ENCODE results near the gene PRKG1. TPM values are rescaled to one million over a fixed set of nuclear protein-coding genes. Genes with fewer than 3 reads are reported as not detected.
"Not testable (repeated sequence)": the region's sequence is repeated elsewhere in the genome, so short reads cannot be mapped to it uniquely, and the experiment has no call there.

Gene PRKG1
- total RNA-seq, 2 experiments from 2014 or later, result not detected

DNA sequence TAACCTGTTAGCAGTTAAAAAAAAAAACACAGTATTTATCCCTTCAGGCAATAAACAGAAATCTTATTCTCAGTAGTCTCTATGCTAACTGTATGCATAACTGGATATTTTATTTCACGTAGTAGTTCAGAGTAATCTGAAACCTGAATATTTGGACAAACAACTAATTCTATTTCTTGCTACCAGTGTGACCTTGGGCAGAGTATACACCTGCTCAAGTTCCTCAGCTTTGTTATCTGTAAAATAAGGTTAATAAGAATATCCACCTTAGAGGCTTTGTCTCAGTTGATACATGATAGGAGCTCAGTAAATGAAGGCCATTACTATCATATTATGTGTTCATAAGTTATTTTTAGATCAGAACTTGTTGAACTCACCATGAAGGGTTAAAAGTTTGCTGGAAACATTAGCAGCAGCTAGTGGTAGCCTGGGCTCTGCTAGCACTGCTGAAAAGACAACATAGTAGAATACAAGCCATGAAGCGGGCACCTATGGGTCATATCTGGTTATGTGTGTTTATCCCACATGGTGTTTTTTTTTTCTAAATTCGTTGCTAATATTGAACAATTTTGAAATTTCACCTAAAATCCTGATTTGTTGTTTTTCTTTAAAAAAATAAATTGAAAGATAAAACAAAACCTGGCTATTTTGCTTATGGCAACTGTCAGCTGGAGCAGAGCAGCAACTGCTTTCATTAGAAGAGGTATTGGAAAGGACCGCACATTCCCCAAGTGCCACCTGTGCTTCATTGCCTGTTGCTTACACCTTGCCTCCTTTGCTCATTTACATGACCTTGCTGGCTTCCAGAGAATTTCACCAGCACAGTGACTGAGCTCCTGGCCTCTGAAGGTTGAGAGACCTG, 303.0 kb downstream of the PRKG1 start:
- H3K9me3 Mint-ChIP-seq, result no peaks in the 10 kb centered on the region
- no peak for DNase-seq
- H3K4me3 Mint-ChIP-seq, result no peak overlapping the region
- no peaks in the 10 kb centered on the region for H3K27me3 Mint-ChIP-seq
- no peaks in the 10 kb centered on the region for H3K4me1 Mint-ChIP-seq (ENCODE audit: low read depth)
- intact Hi-C loops (cut with micrococcal nuclease), result no loop called here
- H3K36me3 Mint-ChIP-seq, result no peaks in the 10 kb centered on the region
- CTCF ChIA-PET, result interaction anchor here (0.8 to 1.4 kb wide), 2 partner anchors 10 to 12 kb away, joined by 4 read pairs; no protein-coding TSS in a partner anchor
- POLR2A ChIA-PET, result no interaction called here
- no peak overlapping the region for H3K27ac Mint-ChIP-seq

DNA sequence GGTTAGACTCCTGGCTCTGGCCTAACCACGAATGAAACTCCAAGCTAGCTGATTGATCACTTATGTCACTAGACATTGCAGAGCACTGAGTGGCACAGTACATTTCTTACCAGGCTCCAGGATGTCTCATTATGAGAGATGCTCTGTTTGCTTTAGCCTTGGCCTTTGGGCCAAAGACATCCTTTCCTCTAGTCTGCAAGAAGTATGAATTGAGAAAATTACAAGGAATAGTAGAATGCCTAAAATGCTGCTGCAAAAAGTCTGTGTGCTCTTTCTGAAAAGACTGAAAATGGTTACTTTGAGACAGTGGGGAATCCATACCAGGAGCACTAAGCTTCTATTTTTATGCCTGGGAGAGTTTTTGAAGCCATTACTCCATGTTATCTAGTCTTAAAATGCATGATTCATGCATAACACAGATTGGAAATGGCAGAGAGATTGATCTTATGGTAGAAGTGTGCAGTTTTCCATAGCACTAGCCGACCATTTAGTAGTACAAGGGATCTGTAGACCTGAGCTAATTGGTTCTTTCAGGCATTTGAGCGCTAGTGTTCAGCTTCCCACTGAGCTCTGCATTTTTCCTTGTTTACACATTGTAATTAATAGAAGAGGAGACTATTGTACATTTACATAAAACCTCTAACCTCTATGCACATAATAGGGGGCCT, 303.8 kb downstream of the PRKG1 start:
- H3K9me3 Mint-ChIP-seq, result no peaks in the 10 kb centered on the region
- no peak overlapping the region for H3K4me3 Mint-ChIP-seq
- H3K27me3 Mint-ChIP-seq, result no peaks in the 10 kb centered on the region
- intact Hi-C loops (cut with micrococcal nuclease), result no loop called here
- ChIA-PET CTCF (interaction anchor here (0.8 to 1.4 kb wide), 3 partner anchors 11 to 12 kb away, joined by 4 read pairs; no protein-coding TSS in a partner anchor), POLR2A (no interaction called here)
- no peak for DNase-seq
- H3K4me1 Mint-ChIP-seq (ENCODE audit: low read depth), result no peaks in the 10 kb centered on the region
- no peak overlapping the region for H3K27ac Mint-ChIP-seq
- H3K36me3 Mint-ChIP-seq, result no peaks in the 10 kb centered on the region

DNA sequence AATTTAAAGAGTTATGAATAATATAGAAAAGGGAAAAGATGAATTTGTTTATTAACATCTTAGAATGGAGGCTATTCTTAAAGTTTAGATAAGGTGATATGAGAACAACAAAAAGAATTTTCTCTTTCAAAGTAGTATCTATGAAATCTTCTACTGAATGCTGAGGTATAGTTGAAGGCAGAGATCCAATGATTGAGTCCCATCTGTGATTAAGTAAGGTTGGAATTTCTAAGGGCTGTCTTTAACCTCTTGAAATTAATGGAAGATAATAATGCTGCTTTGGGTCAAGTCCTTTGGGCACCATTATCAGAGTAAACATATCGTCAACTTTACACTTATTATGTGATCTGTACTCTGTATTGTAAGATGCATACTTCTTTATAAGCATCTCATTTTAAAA, 307.9 kb downstream of the PRKG1 start:
- Mint-ChIP-seq H3K9me3 (no peaks in the 10 kb centered on the region), H3K27ac (no peak overlapping the region), H3K4me3 (no peak overlapping the region), H3K4me1 (ENCODE audit: low read depth) (no peaks in the 10 kb centered on the region), H3K27me3 (no peaks in the 10 kb centered on the region), H3K36me3 (no peaks in the 10 kb centered on the region)
- intact Hi-C loops (cut with micrococcal nuclease), result no loop called here
- ChIA-PET CTCF (interaction anchor here (0.6 kb wide), 1 partner anchor 619 kb away, joined by 3 read pairs; no protein-coding TSS in a partner anchor), POLR2A (no interaction called here)
- no peak for DNase-seq

DNA sequence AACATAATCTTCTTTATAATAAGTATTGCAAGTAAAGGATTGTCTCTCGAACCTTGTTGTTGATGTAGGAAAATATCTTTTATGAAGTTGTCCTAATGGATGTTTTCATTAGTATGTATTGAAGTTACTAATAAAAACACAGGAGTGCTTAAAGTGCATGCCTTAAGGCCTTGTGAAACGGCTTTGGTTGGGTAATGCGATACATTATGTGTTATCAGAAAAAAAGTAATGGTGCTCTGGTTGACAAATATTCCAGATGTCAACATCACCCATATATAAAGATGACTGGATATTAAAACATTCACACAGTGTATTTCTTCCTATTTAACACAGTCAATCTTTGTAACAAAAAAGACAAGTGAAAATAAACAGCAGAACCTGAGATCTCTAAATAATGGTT, 310.7 kb downstream of the PRKG1 start:
- DNase-seq, result no peak
- ChIA-PET CTCF (no interaction called here), POLR2A (no interaction called here)
- Mint-ChIP-seq H3K27me3 (no peaks in the 10 kb centered on the region), H3K9me3 (no peaks in the 10 kb centered on the region), H3K4me3 (no peak overlapping the region), H3K4me1 (ENCODE audit: low read depth) (no peaks in the 10 kb centered on the region), H3K36me3 (no peaks in the 10 kb centered on the region), H3K27ac (no peak overlapping the region)
- intact Hi-C loops (cut with micrococcal nuclease), result no loop called here

DNA sequence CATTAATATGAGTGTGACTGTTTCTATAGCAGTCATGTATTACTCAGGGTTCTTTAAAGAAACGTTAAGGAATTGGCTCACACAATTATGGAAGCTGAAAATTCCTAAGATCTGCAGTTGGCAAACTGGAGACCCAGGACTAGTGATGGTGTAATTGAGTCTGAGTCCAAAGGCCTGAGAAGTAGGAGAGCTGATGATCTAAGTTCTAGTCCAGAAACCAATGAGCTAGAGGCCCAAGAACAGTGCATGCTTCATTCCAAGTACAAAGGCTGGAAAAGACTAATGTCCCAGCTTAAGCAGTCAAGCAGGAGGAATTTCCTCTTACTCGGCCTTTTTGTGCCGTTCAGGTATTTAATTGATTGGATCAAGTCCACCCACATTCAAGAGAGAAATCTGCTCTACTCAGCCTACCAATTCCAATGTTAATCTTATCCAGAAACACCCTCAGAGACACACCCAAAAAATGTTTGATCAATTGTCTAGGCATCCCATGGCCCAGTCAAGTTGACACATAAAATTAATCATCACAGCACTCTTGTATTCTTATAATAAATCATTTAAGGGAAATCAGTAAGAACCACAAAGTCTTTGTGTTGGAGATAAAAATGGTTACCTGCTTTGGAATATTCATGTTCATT, 312.1 kb downstream of the PRKG1 start:
- H3K4me3 Mint-ChIP-seq, result no peak overlapping the region
- no peaks in the 10 kb centered on the region for H3K27me3 Mint-ChIP-seq
- CTCF ChIA-PET, result no interaction called here
- DNase-seq, result no peak
- H3K27ac Mint-ChIP-seq, result no peak overlapping the region
- POLR2A ChIA-PET, result no interaction called here
- no peaks in the 10 kb centered on the region for H3K36me3 Mint-ChIP-seq
- no peaks in the 10 kb centered on the region for H3K4me1 Mint-ChIP-seq (ENCODE audit: low read depth)
- intact Hi-C loops (cut with micrococcal nuclease), result no loop called here
- H3K9me3 Mint-ChIP-seq, result no peaks in the 10 kb centered on the region

DNA sequence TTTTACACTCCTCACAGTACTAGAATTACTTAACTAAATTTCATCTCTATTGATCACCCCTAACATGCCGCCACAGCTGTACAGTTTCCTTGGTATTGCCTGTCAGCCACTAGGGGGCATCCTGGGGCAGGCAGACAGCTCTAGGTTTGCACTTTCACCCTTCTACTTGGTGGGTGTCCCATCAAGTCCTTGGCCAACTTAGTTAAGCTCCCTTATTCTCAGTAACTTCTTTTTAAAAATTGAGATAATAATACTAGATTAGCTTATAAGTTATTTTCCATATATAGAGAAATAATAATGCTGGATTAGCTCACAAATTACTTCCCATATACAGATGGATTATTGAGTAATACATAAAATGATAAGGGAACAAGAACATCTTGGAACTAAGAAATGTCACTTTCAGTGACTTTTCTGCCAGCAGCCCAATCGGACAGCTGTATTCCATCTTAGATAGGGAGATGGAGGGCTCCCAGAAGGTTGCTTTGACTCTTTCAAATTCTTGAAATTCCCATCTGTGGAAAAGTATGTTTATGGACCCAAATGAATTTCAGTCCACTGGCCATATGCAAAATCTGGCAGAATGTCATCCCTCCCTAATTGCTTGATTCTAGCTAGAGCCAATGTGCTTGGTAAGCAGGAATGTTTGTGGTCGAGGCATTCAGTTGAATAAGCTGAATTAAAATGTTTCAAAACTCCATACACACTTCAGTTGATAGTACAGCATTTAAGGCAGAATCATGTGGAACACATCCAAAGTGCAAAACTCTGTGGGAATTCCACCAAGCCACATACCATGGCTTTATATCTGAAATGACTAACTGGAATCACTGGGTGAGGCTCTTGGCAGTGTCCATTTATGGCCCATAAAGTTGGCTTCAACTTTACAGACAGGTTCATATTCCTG, 315.4 kb downstream of the PRKG1 start:
- Mint-ChIP-seq H3K9me3 (no peaks in the 10 kb centered on the region), H3K4me3 (no peak overlapping the region), H3K4me1 (ENCODE audit: low read depth) (no peaks in the 10 kb centered on the region), H3K27ac (no peak overlapping the region), H3K36me3 (no peaks in the 10 kb centered on the region), H3K27me3 (no peaks in the 10 kb centered on the region)
- ChIA-PET CTCF (interaction anchor here (0.7 to 3.1 kb wide), 18 partner anchors 8 to 832 kb away, joined by 3 to 45 read pairs (median 4); no protein-coding TSS in a partner anchor), POLR2A (no interaction called here)
- intact Hi-C loops (cut with micrococcal nuclease), result loop anchor here (1.0 kb wide), 2 partner anchors 571 to 615 kb away; no protein-coding TSS in a partner anchor
- DNase-seq, result peak; percentile 55

DNA sequence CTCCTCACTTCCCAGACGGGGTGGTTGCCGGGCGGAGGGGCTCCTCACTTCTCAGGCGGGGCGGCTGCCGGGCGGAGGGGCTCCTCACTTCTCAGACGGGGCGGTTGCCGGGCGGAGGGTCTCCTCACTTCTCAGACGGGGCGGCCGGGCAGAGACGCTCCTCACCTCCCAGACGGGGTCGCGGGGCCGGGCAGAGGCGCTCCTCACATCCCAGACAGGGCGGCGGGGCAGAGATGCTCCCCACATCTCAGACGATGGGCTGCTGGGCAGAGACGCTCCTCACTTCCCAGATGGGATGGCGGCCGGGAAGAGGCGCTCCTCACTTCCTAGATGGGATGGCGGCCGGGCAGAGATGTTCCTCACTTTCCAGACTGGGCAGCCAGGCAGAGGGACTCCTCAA, 318.7 kb downstream of the PRKG1 start:
- intact Hi-C loops (cut with micrococcal nuclease); DNase-seq; H3K4me3 Mint-ChIP-seq; H3K9me3 Mint-ChIP-seq; H3K27ac Mint-ChIP-seq; POLR2A ChIA-PET; H3K27me3 Mint-ChIP-seq; CTCF ChIA-PET; H3K36me3 Mint-ChIP-seq; H3K4me1 Mint-ChIP-seq (ENCODE audit: low read depth): not testable (repeated sequence)

DNA sequence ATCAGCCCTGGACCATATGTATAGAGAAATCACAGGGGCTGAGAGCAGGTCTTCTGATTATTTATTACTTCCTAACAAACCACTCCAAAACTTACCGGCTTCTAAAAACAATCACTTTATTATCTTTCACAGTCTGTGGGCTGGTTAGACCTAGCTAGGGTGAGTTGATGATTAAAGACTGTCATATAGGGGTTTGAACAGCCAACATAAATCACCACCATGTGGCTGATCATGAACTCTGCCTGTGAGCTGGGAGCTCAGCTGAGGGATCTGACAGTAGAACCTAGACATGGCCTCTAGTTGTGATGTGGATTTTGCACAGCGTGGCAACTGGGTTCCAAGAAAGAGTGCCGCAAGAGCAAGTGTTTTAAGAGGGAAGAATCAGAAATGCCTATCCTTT, 319.8 kb downstream of the PRKG1 start:
- intact Hi-C loops (cut with micrococcal nuclease), result no loop called here
- Mint-ChIP-seq H3K4me3 (no peak overlapping the region), H3K4me1 (ENCODE audit: low read depth) (no peaks in the 10 kb centered on the region), H3K27me3 (no peaks in the 10 kb centered on the region), H3K36me3 (no peaks in the 10 kb centered on the region), H3K9me3 (no peaks in the 10 kb centered on the region), H3K27ac (no peak overlapping the region)
- ChIA-PET CTCF (no interaction called here), POLR2A (no interaction called here)
- DNase-seq, result no peak

DNA sequence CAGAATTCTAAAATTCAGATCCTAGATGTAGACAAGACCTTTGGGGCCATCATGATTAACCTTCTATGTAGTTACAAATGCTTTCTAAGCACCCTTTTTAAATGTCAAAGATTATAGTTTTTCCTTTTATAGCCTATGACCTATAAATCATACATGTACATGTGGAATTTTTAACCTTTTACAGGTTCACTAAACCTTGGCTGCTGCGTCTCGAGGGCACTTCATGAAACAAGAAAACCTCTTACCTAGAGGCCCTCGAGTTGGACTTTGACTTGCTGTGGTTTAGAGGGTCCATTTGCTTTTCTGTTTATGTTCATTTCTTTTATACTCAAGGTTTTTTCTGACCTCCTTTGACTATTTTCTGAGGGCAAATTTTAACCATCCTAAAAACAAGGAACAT, 323.0 kb downstream of the PRKG1 start:
- Mint-ChIP-seq H3K9me3 (no peaks in the 10 kb centered on the region), H3K27ac (no peak overlapping the region), H3K27me3 (no peaks in the 10 kb centered on the region), H3K4me1 (ENCODE audit: low read depth) (no peaks in the 10 kb centered on the region), H3K36me3 (no peaks in the 10 kb centered on the region), H3K4me3 (no peak overlapping the region)
- intact Hi-C loops (cut with micrococcal nuclease), result no loop called here
- ChIA-PET CTCF (interaction anchor here (0.7 kb wide), 1 partner anchor 9 kb away, joined by 3 read pairs; no protein-coding TSS in a partner anchor), POLR2A (no interaction called here)
- DNase-seq, result no peak

DNA sequence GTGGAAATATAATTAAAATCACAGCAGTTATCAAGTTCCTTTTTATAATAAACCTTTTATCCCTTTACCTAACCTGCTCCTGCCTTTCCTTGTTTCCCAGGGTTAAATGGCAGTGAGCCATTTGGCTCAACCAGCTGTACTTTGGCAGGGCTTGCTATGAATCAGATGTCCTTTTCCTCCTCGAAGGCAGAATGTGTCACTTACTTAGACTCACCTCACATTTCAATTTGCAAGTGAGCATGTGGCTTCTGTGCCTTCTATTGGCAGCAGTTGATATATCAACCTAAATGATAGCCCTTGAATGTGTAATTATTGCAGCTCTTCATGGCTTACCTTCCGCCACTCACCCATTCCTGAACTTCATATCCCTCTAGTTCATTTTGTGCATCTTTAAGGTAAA, 323.4 kb downstream of the PRKG1 start:
- intact Hi-C loops (cut with micrococcal nuclease), result no loop called here
- DNase-seq, result no peak
- CTCF ChIA-PET, result interaction anchor here (0.7 kb wide), 1 partner anchor 10 kb away, joined by 3 read pairs; no protein-coding TSS in a partner anchor
- H3K36me3 Mint-ChIP-seq, result no peaks in the 10 kb centered on the region
- no peak overlapping the region for H3K27ac Mint-ChIP-seq
- H3K27me3 Mint-ChIP-seq, result no peaks in the 10 kb centered on the region
- no peaks in the 10 kb centered on the region for H3K9me3 Mint-ChIP-seq
- no peak overlapping the region for H3K4me3 Mint-ChIP-seq
- H3K4me1 Mint-ChIP-seq (ENCODE audit: low read depth), result no peaks in the 10 kb centered on the region
- POLR2A ChIA-PET, result no interaction called here

DNA sequence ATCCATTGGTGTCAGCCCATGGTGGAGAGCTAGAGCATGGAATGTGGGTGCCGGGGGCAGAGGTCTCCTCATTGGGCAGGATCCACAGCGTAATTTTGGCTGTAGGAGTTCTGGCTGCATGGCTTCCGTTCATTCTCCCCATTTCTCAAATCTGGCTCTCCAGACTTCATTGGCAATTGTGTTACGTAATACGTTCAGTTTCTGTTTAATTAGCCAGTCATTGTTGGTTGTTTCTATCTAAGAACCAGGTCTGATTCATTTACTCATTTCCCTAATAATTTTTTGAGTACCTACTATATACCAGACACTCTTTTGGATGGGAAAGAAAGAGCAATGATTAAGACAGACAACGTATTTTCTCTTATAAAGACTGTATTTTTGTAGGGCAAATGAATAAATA, 325.6 kb downstream of the PRKG1 start:
- no peaks in the 10 kb centered on the region for H3K4me1 Mint-ChIP-seq (ENCODE audit: low read depth)
- no peak for DNase-seq
- no peaks in the 10 kb centered on the region for H3K36me3 Mint-ChIP-seq
- ChIA-PET POLR2A (no interaction called here), CTCF (interaction anchor here (2.1 kb wide), 1 partner anchor 11 kb away, joined by 6 read pairs; no protein-coding TSS in a partner anchor)
- no peak overlapping the region for H3K4me3 Mint-ChIP-seq
- intact Hi-C loops (cut with micrococcal nuclease), result no loop called here
- no peak overlapping the region for H3K27ac Mint-ChIP-seq
- no peaks in the 10 kb centered on the region for H3K27me3 Mint-ChIP-seq
- no peaks in the 10 kb centered on the region for H3K9me3 Mint-ChIP-seq
